ENCODE data around the gene SCRN3. TPM values are rescaled to one million over a fixed set of nuclear protein-coding genes. Genes with fewer than 3 reads are reported as not detected.

The SCRN3 gene
- total RNA-seq: 28.2 and 29.3 TPM in 2 replicates

GRCh38 chr2:174395284-174395968 lies at the start of gene SCRN3:
SCRN3 (plus strand) TSS chr2:174395730; CDS start chr2:174398284, 2,554 bp downstream.

Other genes with a start within 250 kb of the SCRN3 start
- gene OLA1, start 147.2 kb upstream of the SCRN3 start, total RNA-seq: 96.7 and 135 TPM in 2 replicates
- gene SP9, start 60.8 kb upstream of the SCRN3 start, total RNA-seq: not detected in 2 replicates
- 4.4 and 13.2 TPM in 2 replicates for gene GPR155, start 91.3 kb downstream of the SCRN3 start, total RNA-seq
- 5.6 and 5.9 TPM in 2 replicates for gene WIPF1, start 202.1 kb downstream of the SCRN3 start, total RNA-seq